ENCODE data around the gene LMCD1. TPM values are rescaled to one million over a fixed set of nuclear protein-coding genes. Genes with fewer than 3 reads are reported as not detected.

LMCD1 gene
- total and polyA plus RNA-seq, 2 of the 8 experiments (the other 6 are each of a cell fraction or from before 2014, with no cell fraction given): 12.3 to 26.5 TPM

GRCh38 chr3:8457039-8457438 is 44.6 kb upstream of the LMCD1 start:
- Histone ChIP-seq H3K79me1 (ENCODE audit: low read depth, low read length) (no peaks in the 10 kb centered on the region), H3K56ac (replicated peaks; ENCODE audit: insufficient read length, low read depth, low read length) (no peak overlapping the region), H3K4ac (replicated peaks; ENCODE audit: insufficient read length, low read depth, low read length) (no peak overlapping the region), H2BK12ac (ENCODE audit: low read depth, low read length) (no peak overlapping the region), H3K23ac (ENCODE audit: insufficient read length) (no peak overlapping the region), H4K91ac (replicated peaks; ENCODE audit: insufficient read length, low read length) (no peak overlapping the region), H4K20me1 (replicated peaks in 1 of 2; ENCODE audit: control insufficient read depth in 1 of 2, insufficient read depth in 2 of 2, low read length in 2 of 2) (no peaks in the 10 kb centered on the region), H4K8ac (ENCODE audit: extremely low read depth, insufficient read depth, low read length) (no peak overlapping the region), H3K14ac (ENCODE audit: insufficient read length) (no peak overlapping the region), H3K27me3 (replicated peaks in 1 of 4; ENCODE audit: control insufficient read depth in 3 of 4, extremely low read depth in 1 of 4, insufficient read depth in 3 of 4, low read length in 3 of 4) (no peaks in the 10 kb centered on the region; a peak in 1 of 7 replicates), H2AFZ (ENCODE audit: low read length) (no peak overlapping the region), H3K79me2 (ENCODE audit: control insufficient read depth in 1 of 2, insufficient read depth in 2 of 2, low read length in 2 of 2) (no peaks in the 10 kb centered on the region), H3K9me3 (ENCODE audit: insufficient read depth in 2 of 2, low read depth in 1 of 2, low read length in 1 of 2) (no peaks in the 10 kb centered on the region), H3K4me2 (ENCODE audit: insufficient read depth in 1 of 2, low read depth in 2 of 2, low read length in 2 of 2) (no peak overlapping the region), H2BK120ac (replicated peaks; ENCODE audit: low read depth, low read length) (no peak overlapping the region), H3K36me3 (ENCODE audit: control insufficient read depth in 2 of 4, insufficient read depth in 4 of 4, low read length in 3 of 4) (no peaks in the 10 kb centered on the region), H2BK5ac (ENCODE audit: low read depth, low read length) (no peak overlapping the region), H3K18ac (ENCODE audit: extremely low read depth, low read length) (no peak overlapping the region), H2BK20ac (ENCODE audit: low read length) (no peak overlapping the region), H2AK5ac (ENCODE audit: low read depth, low read length) (no peak overlapping the region), H2BK15ac (ENCODE audit: low read length) (no peak overlapping the region), H3K23me2 (ENCODE audit: low read depth, low read length) (no peaks in the 10 kb centered on the region), H3K4me1 (replicated peaks in 1 of 4; ENCODE audit: control insufficient read depth in 3 of 4, insufficient read depth in 4 of 4, low read length in 3 of 4) (peaks cover 0 to 5% (median 0%) of the 10 kb centered on the region in 4 experiments; a peak in 1 of 7 replicates), H3K4me3 (ENCODE audit: extremely low read depth in 1 of 4, insufficient read depth in 2 of 4, low read depth in 3 of 4, low read length in 4 of 4) (no peak overlapping the region), H3K9ac (replicated peaks in 1 of 4; ENCODE audit: extremely low read depth in 1 of 4, low read depth in 3 of 4, low read length in 3 of 4) (no peak overlapping the region), H3K27ac (ENCODE audit: low read depth, low read length) (no peak overlapping the region), H4K5ac (ENCODE audit: insufficient read length, low read depth, low read length) (no peak overlapping the region)
- POLR2A ChIA-PET (ENCODE audit: partially characterized antibody): interaction anchor here (0.7 to 1.4 kb wide), 2 partner anchors 42 to 179 kb away, joined by 3 read pairs; no protein-coding TSS in a partner anchor
- WGBS, 2 experiments (ENCODE audit: extremely low coverage in 1 of 2, insufficient coverage in 1 of 2, insufficient read length in 1 of 2, insufficient replicate concordance in 2 of 2, low coverage in 1 of 2, low lambda C conversion rate in 2 of 2, missing lambda C conversion rate in 1 of 2): 88% methylated on average over 1 of the region's 1 CpG; no CpG with 5 or more reads in 1 of the 2 experiments
- FAIRE-seq (no peak), DNase-seq (ENCODE audit: low read depth in 1 of 2, low spot score in 2 of 2) (no peak)
- CTCF ChIA-PET (ENCODE audit: partially characterized antibody): interaction anchor here (0.6 to 2.3 kb wide), 7 partner anchors 13 to 706 kb away, joined by 3 to 9 read pairs (median 4); no protein-coding TSS in a partner anchor
- no peak for TF ChIP-seq HDAC2 (IDR thresholded peaks at IDR 0.05; ENCODE audit: borderline replicate concordance in 1 of 2, low read depth in 2 of 2, low read length in 2 of 2)
- TF ChIP-seq, protein P1, sequence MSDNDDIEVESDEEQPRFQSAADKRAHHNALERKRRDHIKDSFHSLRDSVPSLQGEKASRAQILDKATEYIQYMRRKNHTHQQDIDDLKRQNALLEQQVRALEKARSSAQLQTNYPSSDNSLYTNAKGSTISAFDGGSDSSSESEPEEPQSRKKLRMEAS (IDR thresholded peaks at IDR 0.05): no peak
- no peak for TF ChIP-seq MAFK (IDR thresholded peaks at IDR 0.05; ENCODE audit: low read depth, low read length)
- TF ChIP-seq, protein P2, sequence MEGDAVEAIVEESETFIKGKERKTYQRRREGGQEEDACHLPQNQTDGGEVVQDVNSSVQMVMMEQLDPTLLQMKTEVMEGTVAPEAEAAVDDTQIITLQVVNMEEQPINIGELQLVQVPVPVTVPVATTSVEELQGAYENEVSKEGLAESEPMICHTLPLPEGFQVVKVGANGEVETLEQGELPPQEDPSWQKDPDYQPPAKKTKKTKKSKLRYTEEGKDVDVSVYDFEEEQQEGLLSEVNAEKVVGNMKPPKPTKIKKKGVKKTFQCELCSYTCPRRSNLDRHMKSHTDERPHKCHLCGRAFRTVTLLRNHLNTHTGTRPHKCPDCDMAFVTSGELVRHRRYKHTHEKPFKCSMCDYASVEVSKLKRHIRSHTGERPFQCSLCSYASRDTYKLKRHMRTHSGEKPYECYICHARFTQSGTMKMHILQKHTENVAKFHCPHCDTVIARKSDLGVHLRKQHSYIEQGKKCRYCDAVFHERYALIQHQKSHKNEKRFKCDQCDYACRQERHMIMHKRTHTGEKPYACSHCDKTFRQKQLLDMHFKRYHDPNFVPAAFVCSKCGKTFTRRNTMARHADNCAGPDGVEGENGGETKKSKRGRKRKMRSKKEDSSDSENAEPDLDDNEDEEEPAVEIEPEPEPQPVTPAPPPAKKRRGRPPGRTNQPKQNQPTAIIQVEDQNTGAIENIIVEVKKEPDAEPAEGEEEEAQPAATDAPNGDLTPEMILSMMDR (IDR thresholded peaks at IDR 0.05; ENCODE audit: control extremely low read depth in 1 of 3, insufficient read depth in 1 of 3, low read depth in 1 of 3, low read length in 3 of 3): no peak
- no peak for TF ChIP-seq SP4 (IDR thresholded peaks at IDR 0.05; ENCODE audit: low read length)
- TF ChIP-seq GTF2F1 (IDR thresholded peaks at IDR 0.05; ENCODE audit: borderline replicate concordance, low read depth, low read length): no peak
- no peak for TF ChIP-seq YY1 (IDR thresholded peaks at IDR 0.05; ENCODE audit: low read depth, low read length)
- TF ChIP-seq BCL11A (IDR thresholded peaks at IDR 0.05; ENCODE audit: low read depth in 2 of 2, low read length in 2 of 2): no peak
- TF ChIP-seq SP1 (IDR thresholded peaks at IDR 0.05; ENCODE audit: low read depth, low read length): no peak
- TF ChIP-seq EP300 (IDR thresholded peaks at IDR 0.05; ENCODE audit: borderline replicate concordance in 1 of 2, low read depth in 2 of 2, low read length in 2 of 2): no peak
- no peak for TF ChIP-seq RXRA (IDR thresholded peaks at IDR 0.05; ENCODE audit: insufficient read depth, low read depth, low read length)

Measured in H1 (cell line).